GM12865 (cell line): ENCODE measurements around the gene NPPB.

Experiments
- DNase-seq: peaks from one replicate; pipeline ENCODE4 v3.0.0; 2010; ENCODE audit warnings: low read depth
- H3K4me3 ChIP-seq: 2 replicates; pipeline ENCODE4 v1.5.1; 2011; ENCODE audit warnings: mild to moderate bottlenecking, low read depth, low read length, control low read depth
- TF ChIP-seq, protein P1 (sequence below): IDR thresholded peaks from 2 replicates; pipeline ENCODE4 v1.5.1; 2011; ENCODE audit warnings: low read length, control low read depth, low read depth, inconsistent platforms; ENCODE audit not compliant: insufficient read depth; ENCODE audit errors: missing control alignments

Gene NPPB

DNA sequence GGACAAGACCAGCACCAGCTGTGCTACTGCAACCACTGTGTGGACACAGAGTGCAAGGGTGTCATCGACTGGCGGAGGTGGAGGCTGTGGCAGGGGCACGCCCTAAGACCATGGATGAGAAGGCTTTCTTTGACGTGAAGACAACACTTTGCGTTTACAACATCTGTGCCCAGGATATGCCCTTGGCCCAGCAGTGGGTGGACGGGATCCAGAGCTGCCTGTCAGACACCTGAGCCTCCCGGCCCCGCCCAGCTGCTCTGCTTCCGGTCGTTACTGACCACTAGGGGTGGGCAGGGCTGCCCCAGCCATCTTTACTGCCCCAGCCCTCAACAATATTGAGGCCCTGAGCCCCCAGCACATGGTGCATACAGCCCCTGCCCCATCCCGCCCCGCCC is 21.4 kb upstream of the NPPB start:
- DNase-seq, result no peak
- no peak overlapping the region for H3K4me3 ChIP-seq
- TF ChIP-seq, protein P1, sequence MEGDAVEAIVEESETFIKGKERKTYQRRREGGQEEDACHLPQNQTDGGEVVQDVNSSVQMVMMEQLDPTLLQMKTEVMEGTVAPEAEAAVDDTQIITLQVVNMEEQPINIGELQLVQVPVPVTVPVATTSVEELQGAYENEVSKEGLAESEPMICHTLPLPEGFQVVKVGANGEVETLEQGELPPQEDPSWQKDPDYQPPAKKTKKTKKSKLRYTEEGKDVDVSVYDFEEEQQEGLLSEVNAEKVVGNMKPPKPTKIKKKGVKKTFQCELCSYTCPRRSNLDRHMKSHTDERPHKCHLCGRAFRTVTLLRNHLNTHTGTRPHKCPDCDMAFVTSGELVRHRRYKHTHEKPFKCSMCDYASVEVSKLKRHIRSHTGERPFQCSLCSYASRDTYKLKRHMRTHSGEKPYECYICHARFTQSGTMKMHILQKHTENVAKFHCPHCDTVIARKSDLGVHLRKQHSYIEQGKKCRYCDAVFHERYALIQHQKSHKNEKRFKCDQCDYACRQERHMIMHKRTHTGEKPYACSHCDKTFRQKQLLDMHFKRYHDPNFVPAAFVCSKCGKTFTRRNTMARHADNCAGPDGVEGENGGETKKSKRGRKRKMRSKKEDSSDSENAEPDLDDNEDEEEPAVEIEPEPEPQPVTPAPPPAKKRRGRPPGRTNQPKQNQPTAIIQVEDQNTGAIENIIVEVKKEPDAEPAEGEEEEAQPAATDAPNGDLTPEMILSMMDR, result no peak

DNA sequence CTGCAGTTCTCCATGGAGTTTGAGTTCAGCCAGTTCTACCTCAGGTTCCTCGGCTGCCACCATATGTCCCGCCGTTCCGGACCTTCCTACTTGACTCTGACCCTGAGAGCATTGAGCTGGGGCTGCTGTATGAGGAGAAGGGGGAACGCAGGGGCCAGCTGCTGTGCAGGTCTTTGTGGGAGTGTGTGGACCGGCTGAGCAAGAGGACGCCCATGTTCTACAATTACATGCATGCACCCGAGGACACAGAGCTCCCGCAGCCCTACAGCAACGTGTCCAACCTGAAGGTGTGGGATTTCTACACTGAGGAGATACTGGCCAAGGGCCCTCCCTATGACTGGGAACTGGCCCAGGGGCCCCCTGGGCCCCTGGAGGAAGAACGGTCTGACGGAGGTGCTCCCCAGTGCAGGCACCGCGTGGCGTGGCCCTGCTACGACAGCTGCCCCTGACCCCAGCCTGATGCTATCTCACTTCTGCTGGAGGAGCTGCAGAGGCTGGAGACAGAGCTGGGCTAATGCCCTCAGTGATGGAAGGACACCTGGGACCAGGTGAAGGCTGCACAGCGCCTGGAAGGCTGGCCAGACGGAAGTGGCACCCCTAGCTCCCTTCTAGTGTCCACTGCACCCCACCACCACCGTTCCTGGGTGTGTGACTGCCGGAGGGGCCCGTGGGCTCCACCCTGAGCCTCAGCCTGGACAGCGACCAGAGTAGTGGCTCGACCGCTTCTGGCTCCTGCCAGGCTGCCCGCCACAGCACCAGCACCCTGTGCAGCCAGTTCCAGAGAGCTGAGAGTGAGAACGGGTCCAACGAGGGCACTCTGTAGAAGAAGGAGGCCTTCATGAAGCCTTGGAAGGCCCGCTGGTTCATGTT is 20.8 kb upstream of the NPPB start:
- DNase-seq, result no peak
- TF ChIP-seq, protein P1, result no peak
- no peak overlapping the region for H3K4me3 ChIP-seq

DNA sequence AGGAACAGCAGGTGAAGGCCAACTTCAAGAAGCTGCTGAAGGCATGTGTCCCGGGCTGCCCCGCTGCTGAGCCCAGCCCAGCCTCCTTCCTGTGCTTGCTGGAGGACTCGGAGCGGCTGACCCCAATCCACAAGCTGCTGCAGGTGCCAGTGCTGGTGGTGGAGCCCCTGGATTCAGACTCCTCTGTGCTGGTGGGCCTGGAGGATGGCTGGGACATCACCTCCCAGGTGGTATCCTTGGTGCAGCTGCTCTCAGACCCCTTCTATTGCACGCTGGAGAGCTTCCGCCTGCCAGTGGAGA is 20.1 kb upstream of the NPPB start:
- no peak overlapping the region for H3K4me3 ChIP-seq
- no peak for DNase-seq
- TF ChIP-seq, protein P1, result no peak

DNA sequence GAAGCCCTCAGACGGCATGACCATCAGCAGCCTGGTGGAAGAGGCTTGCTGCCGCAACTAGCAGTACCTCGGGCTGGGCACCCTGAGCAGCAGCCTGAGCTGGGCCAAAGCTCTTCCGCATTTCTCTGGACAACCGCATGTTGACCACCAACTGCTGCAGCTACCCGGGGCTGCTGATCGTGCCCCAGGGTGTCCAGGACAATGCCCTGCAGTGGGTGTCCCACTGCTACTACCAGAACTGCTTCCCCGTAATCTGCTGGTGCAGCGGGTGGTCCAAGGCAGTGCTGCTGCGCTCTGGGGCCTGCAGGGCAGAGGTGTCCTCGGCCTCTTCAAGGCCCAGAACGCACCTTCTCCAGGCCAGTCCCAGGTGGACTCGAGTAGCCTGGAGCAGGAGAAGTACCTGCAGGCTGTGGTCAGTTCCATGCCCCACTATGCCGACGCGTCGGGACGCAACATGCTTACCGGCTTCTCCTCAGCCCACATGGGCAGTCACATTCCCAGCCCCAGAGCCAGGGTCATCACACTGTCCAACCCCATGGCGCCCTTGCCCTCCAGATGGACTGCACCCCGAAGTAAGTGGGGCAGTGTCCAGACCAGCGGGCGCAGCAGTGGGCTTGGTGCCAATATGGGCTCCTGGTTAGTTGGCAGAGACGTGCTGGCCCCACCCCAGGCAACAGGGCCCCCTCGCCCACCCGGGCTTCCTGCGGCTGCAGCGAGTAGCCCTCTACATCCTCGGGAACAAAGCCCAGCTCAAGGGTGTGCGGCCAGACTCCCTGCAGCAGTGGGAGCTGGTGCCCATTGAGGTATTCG is 19.5 kb upstream of the NPPB start:
- TF ChIP-seq, protein P1, result no peak
- no peak overlapping the region for H3K4me3 ChIP-seq
- no peak for DNase-seq

DNA sequence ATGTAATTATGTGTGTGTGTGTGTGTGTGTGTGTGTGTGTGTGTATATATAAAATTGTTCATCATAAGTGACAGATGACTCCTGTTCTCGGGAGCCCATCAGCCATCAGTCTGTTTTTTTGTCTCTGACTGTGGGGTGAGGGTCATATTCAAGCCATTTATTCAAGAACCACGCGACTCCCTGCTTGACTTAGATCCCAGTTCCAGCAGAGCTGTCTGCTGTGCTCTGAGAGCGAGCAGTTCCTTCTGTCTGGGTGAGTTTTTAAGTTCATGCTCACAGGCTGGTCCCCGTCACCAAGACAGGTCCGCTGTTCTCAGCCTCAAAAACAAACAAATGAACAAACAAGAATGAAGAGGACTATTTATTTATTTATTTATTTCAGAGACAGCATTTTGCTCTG is 18.3 kb upstream of the NPPB start:
- no peak overlapping the region for H3K4me3 ChIP-seq
- TF ChIP-seq, protein P1, result no peak
- no peak for DNase-seq

DNA sequence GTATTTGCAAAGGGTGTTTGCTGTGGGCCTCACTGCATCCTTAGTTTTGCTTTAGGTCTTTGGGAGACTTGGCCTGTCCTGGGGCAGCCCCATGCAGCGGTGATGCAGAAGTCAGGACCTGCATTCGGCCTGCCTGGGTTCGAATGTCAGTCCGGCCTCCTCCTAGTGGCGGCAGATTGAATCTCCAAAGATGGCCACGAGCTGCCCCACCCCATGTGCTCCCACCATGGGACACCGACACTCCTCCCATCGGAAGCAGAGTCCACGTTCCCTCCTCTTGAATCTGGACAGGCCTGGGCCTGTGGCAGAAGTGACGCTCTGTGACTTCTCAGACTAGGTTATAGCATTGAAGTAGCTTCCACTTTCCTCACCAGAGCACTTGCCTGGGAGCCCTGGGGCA is 16.3 kb upstream of the NPPB start:
- TF ChIP-seq, protein P1, result no peak
- DNase-seq, result no peak

More for the DNA sequence above, 16.3 kb upstream of the NPPB start:
- H3K4me3 ChIP-seq, result no peak overlapping the region
